Upper lobe of left lung (tissue), 6 donors: ENCODE measurements around the gene GART. TPM values are rescaled to one million over a fixed set of nuclear protein-coding genes. Genes with fewer than 3 reads are reported as not detected.

ENCODE experiments used
- ATAC-seq, 2 donors: fragments of 200-7000 bp; cut with Tn5 transposase; one replicate each; pipeline ENCODE4 v1.9.1; 2022; ENCODE audit warnings: mild to moderate bottlenecking in 2 of 2, moderate library complexity in 2 of 2; ENCODE audit not compliant: low FRiP score in 2 of 2
- DNase-seq, 2 donors: peaks; one replicate each; pipeline ENCODE4 v3.0.0-alpha.2; 2019 to 2020
- H3K27ac ChIP-seq, 4 donors: fragments of 200-600 bp; sonication (generic); one replicate each; pipeline ENCODE4 v1.5.1; 2016 to 2019
- H3K27me3 ChIP-seq, 4 donors: fragments of 200-600 bp; sonication (generic); one replicate each; pipeline ENCODE4 v1.5.1; 2017 to 2019
- H3K36me3 ChIP-seq, 4 donors: fragments of 200-600 bp; sonication (generic); one replicate each; pipeline ENCODE4 v1.5.1; 2016 to 2019
- H3K4me1 ChIP-seq, 4 donors: fragments of 200-600 bp; sonication (generic); one replicate each; pipeline ENCODE4 v1.5.1; 2018 to 2019
- H3K4me3 ChIP-seq, 4 donors: fragments of 200-600 bp; sonication (generic); one replicate each; pipeline ENCODE4 v1.5.1; 2017 to 2019; ENCODE audit warnings: mild to moderate bottlenecking in 2 of 4, moderate library complexity in 1 of 4
- H3K9me3 ChIP-seq, 4 donors: fragments of 200-600 bp; sonication (generic); one replicate each; pipeline ENCODE4 v1.5.1; 2018 to 2019
- EP300 ChIP-seq, 4 donors: sonication (generic); formaldehyde crosslinking; IDR thresholded peaks; one replicate each; pipeline ENCODE4 v1.5.1; 2017; ENCODE audit warnings: antibody characterized with exemption in 4 of 4, control low read depth in 2 of 4
- POLR2A ChIP-seq, 4 donors: fragments of 450-650 bp; IDR thresholded peaks; one replicate each; pipeline ENCODE4 v1.5.1; 2016 to 2017; ENCODE audit warnings: antibody characterized with exemption in 4 of 4, mild to moderate bottlenecking in 2 of 4
- POLR2AphosphoS5 ChIP-seq, 2 donors: sonication (generic); formaldehyde crosslinking; IDR thresholded peaks; one replicate each; pipeline ENCODE4 v1.5.1; 2017; ENCODE audit warnings: antibody characterized with exemption in 2 of 2
- WGBS, 2 donors: methylation state at CpG; one replicate each; pipeline ENCODE4 v1.1.5; 2017 to 2018; 5-methylcytosine and 5-hydroxymethylcytosine counted together
- total RNA-seq, 6 donors: library from RNA; depleted of rRNA in 4 of 6; stranded (reverse); fragments of >200 nt in 4 of 6; gene quantifications; one replicate each; pipeline versions ENCODE4 v1.1.0 to v1.2.1, GENCODE V29; 2016 to 2021
- TF ChIP-seq, protein P1 (sequence below), 6 experiments: fragments of 450-650 bp in 4 of 6; fragments of 200-600 bp in 2 of 6; sonication (generic) in 2 of 6; IDR thresholded peaks; one replicate each; pipeline ENCODE4 v1.5.1; 2016 to 2019; ENCODE audit warnings: antibody characterized with exemption in 6 of 6
- donor health status: DM: no; HTN: no; CAD: no; lungs with moderate emphysema.
- donor health status: DM: no; HTN: yes; CAD: no; lungs with severe emphysema.

Gene GART
- total RNA-seq, 6 donors from 2014 or later = 55.9 to 89.8 (median 64.3) TPM

DNA sequence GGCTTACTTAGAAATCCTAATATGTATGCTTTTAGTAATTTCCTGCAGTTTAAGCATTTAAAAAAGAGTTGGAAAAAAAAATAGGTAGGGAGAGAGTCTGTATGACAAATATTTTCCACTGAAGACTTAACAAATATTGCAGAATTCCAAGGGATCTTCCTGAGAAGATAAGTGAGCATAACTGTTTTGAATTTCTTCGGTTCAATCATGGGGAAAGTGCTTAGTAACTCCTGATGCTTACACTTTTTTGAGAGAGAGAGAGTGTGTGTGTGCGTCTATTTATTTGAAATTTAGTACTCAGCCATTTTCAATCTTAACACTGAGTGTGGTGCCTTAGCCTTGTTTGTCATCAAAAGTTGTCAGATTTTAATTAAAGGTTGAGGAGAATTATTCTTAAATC lies 19.5 kb upstream of the GART start:
- whole genome bisulfite sequencing, 2 donors = 84 to 89% methylated on average over 2 of the region's 2 CpGs
- no peak for TF ChIP-seq EP300 (IDR thresholded peaks at IDR 0.05)
- no peak for TF ChIP-seq POLR2A (IDR thresholded peaks at IDR 0.05)
- TF ChIP-seq, protein P1, sequence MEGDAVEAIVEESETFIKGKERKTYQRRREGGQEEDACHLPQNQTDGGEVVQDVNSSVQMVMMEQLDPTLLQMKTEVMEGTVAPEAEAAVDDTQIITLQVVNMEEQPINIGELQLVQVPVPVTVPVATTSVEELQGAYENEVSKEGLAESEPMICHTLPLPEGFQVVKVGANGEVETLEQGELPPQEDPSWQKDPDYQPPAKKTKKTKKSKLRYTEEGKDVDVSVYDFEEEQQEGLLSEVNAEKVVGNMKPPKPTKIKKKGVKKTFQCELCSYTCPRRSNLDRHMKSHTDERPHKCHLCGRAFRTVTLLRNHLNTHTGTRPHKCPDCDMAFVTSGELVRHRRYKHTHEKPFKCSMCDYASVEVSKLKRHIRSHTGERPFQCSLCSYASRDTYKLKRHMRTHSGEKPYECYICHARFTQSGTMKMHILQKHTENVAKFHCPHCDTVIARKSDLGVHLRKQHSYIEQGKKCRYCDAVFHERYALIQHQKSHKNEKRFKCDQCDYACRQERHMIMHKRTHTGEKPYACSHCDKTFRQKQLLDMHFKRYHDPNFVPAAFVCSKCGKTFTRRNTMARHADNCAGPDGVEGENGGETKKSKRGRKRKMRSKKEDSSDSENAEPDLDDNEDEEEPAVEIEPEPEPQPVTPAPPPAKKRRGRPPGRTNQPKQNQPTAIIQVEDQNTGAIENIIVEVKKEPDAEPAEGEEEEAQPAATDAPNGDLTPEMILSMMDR (IDR thresholded peaks at IDR 0.05) = no peak
- TF ChIP-seq POLR2AphosphoS5 (IDR thresholded peaks at IDR 0.05) = no peak
- Histone ChIP-seq H3K27ac (peak overlapping the region in 1 of 4 donors; percentile 10), H3K9me3 (no peaks in the 10 kb centered on the region), H3K4me3 (no peak overlapping the region), H3K4me1 (peaks cover under 1 to 4% (median 2%) of the 10 kb centered on the region in 4 donors), H3K27me3 (no peaks in the 10 kb centered on the region), H3K36me3 (peaks cover 42 to 89% (median 46%) of the 10 kb centered on the region in 4 donors)
- ATAC-seq = no peak
- no peak for DNase-seq

GRCh38 chr21:33560965-33561364 lies 19.0 kb upstream of the GART start:
- H3K4me1 ChIP-seq = peaks cover 5 to 7% (median 6%) of the 10 kb centered on the region in 4 donors
- TF ChIP-seq POLR2AphosphoS5 (IDR thresholded peaks at IDR 0.05) (no peak), EP300 (IDR thresholded peaks at IDR 0.05) (no peak), POLR2A (IDR thresholded peaks at IDR 0.05) (no peak)
- TF ChIP-seq, protein P1 (IDR thresholded peaks at IDR 0.05) = no peak
- no peak overlapping the region for H3K4me3 ChIP-seq
- H3K9me3 ChIP-seq = no peaks in the 10 kb centered on the region
- no peaks in the 10 kb centered on the region for H3K27me3 ChIP-seq
- no peak for DNase-seq
- peak overlapping the region in 1 of 4 donors; percentile 10 for H3K27ac ChIP-seq
- H3K36me3 ChIP-seq = peaks cover 43 to 93% (median 49%) of the 10 kb centered on the region in 4 donors
- no peak for ATAC-seq

GRCh38 chr21:33559813-33560212 lies 17.9 kb upstream of the GART start:
- H3K27me3 ChIP-seq = no peaks in the 10 kb centered on the region
- no peaks in the 10 kb centered on the region for H3K9me3 ChIP-seq
- TF ChIP-seq POLR2AphosphoS5 (IDR thresholded peaks at IDR 0.05) = no peak
- no peak for TF ChIP-seq POLR2A (IDR thresholded peaks at IDR 0.05)
- TF ChIP-seq, protein P1 (IDR thresholded peaks at IDR 0.05) = no peak
- TF ChIP-seq EP300 (IDR thresholded peaks at IDR 0.05) = no peak
- peaks cover 10 to 14% (median 12%) of the 10 kb centered on the region in 4 donors for H3K4me1 ChIP-seq
- no peak overlapping the region for H3K4me3 ChIP-seq
- peaks cover 43 to 96% (median 52%) of the 10 kb centered on the region in 4 donors for H3K36me3 ChIP-seq
- WGBS, 2 donors = 93% methylated on average over 10 of the region's 10 CpGs
- no peak overlapping the region for H3K27ac ChIP-seq
- ATAC-seq (no peak), DNase-seq (no peak)

- TF ChIP-seq POLR2AphosphoS5 (IDR thresholded peaks at IDR 0.05) = no peak
- no peak for TF ChIP-seq POLR2A (IDR thresholded peaks at IDR 0.05)
- TF ChIP-seq, protein P1 (IDR thresholded peaks at IDR 0.05) = no peak
- TF ChIP-seq EP300 (IDR thresholded peaks at IDR 0.05) = no peak
- peaks cover 51 to 97% (median 61%) of the 10 kb centered on the region in 4 donors for H3K36me3 ChIP-seq
Observed at GRCh38 chr21:33558777-33559421, 17.0 kb upstream of the GART start.

GRCh38 chr21:33557447-33557846 lies 15.5 kb upstream of the GART start:
- Histone ChIP-seq H3K27ac (no peak overlapping the region), H3K4me3 (no peak overlapping the region), H3K4me1 (peaks cover 10 to 14% (median 12%) of the 10 kb centered on the region in 4 donors), H3K9me3 (no peaks in the 10 kb centered on the region), H3K36me3 (peaks cover 58 to 97% (median 74%) of the 10 kb centered on the region in 4 donors), H3K27me3 (no peaks in the 10 kb centered on the region)
- no peak for ATAC-seq
- TF ChIP-seq, protein P1 (IDR thresholded peaks at IDR 0.05) = no peak
- TF ChIP-seq EP300 (IDR thresholded peaks at IDR 0.05) (no peak), POLR2A (IDR thresholded peaks at IDR 0.05) (no peak), POLR2AphosphoS5 (IDR thresholded peaks at IDR 0.05) (no peak)
- WGBS, 2 donors = 96 to 98% methylated on average over 19 of the region's 19 CpGs
- no peak for DNase-seq

More at GRCh38 chr21:33558777-33559421, 17.0 kb upstream of the GART start:
- no peak for DNase-seq
- H3K9me3 ChIP-seq = no peaks in the 10 kb centered on the region
- no peak overlapping the region for H3K27ac ChIP-seq
- peaks cover 10 to 14% (median 12%) of the 10 kb centered on the region in 4 donors for H3K4me1 ChIP-seq
- 67 to 73% methylated on average over 4 of the region's 4 CpGs for WGBS, 2 donors
- no peak for ATAC-seq
- no peaks in the 10 kb centered on the region for H3K27me3 ChIP-seq
- H3K4me3 ChIP-seq = no peak overlapping the region
